ENCODE results near the gene BBS9.

BBS9 gene

GRCh38 chr7:33325754-33326484 is 196.6 kb downstream of the BBS9 start:
- H4K20me1 ChIP-seq (ENCODE audit: insufficient read depth, low read length), result no peaks in the 10 kb centered on the region
- H2AFZ ChIP-seq (ENCODE audit: low read depth, low read length), result no peak overlapping the region
- TF ChIP-seq EZH2phosphoT487 (IDR thresholded peaks at IDR 0.05; ENCODE audit: low read depth) (no peak), CTCF (IDR thresholded peaks at IDR 0.05; ENCODE audit: low read depth, low read length) (no peak)
- no peaks in the 10 kb centered on the region for H3K36me3 ChIP-seq (replicated peaks; ENCODE audit: low read depth, low read length)
- no peak overlapping the region for H3K27ac ChIP-seq (ENCODE audit: low read length)
- no peaks in the 10 kb centered on the region for H3K4me1 ChIP-seq (ENCODE audit: low read length)
- no peak overlapping the region for H3K4me2 ChIP-seq (ENCODE audit: low read length)
- no peaks in the 10 kb centered on the region for H3K9me3 ChIP-seq (ENCODE audit: insufficient read depth, low read length)
- no peak overlapping the region for H3K9ac ChIP-seq (ENCODE audit: low read length)
- no peak overlapping the region for H3K4me3 ChIP-seq (ENCODE audit: low read length)
- no peaks in the 10 kb centered on the region for H3K27me3 ChIP-seq (ENCODE audit: low read depth, low read length)
- H3K79me2 ChIP-seq (ENCODE audit: low read length), result no peaks in the 10 kb centered on the region

- Histone ChIP-seq H3K27ac (ENCODE audit: low read length) (no peak overlapping the region), H3K4me2 (ENCODE audit: low read length) (no peak overlapping the region), H3K4me1 (ENCODE audit: low read length) (no peaks in the 10 kb centered on the region), H3K9me3 (ENCODE audit: insufficient read depth, low read length) (no peaks in the 10 kb centered on the region), H3K27me3 (ENCODE audit: low read depth, low read length) (no peaks in the 10 kb centered on the region), H3K9ac (ENCODE audit: low read length) (no peak overlapping the region), H3K36me3 (replicated peaks; ENCODE audit: low read depth, low read length) (no peaks in the 10 kb centered on the region), H3K4me3 (ENCODE audit: low read length) (no peak overlapping the region), H2AFZ (ENCODE audit: low read depth, low read length) (no peak overlapping the region), H3K79me2 (ENCODE audit: low read length) (no peaks in the 10 kb centered on the region), H4K20me1 (ENCODE audit: insufficient read depth, low read length) (no peaks in the 10 kb centered on the region)
- TF ChIP-seq CTCF (IDR thresholded peaks at IDR 0.05; ENCODE audit: low read depth, low read length), result no peak
- TF ChIP-seq EZH2phosphoT487 (IDR thresholded peaks at IDR 0.05; ENCODE audit: low read depth), result no peak
Measured at GRCh38 chr7:33326485-33326848, 197.1 kb downstream of the BBS9 start.

GRCh38 chr7:33327427-33327826 is 198.1 kb downstream of the BBS9 start:
- TF ChIP-seq CTCF (IDR thresholded peaks at IDR 0.05; ENCODE audit: low read depth, low read length), result no peak
- TF ChIP-seq EZH2phosphoT487 (IDR thresholded peaks at IDR 0.05; ENCODE audit: low read depth), result no peak
- H3K4me3 ChIP-seq (ENCODE audit: low read length), result no peak overlapping the region
- no peaks in the 10 kb centered on the region for H3K9me3 ChIP-seq (ENCODE audit: insufficient read depth, low read length)
- no peaks in the 10 kb centered on the region for H3K27me3 ChIP-seq (ENCODE audit: low read depth, low read length)
- no peaks in the 10 kb centered on the region for H3K79me2 ChIP-seq (ENCODE audit: low read length)
- no peaks in the 10 kb centered on the region for H3K4me1 ChIP-seq (ENCODE audit: low read length)
- no peaks in the 10 kb centered on the region for H4K20me1 ChIP-seq (ENCODE audit: insufficient read depth, low read length)
- no peak overlapping the region for H3K4me2 ChIP-seq (ENCODE audit: low read length)
- no peaks in the 10 kb centered on the region for H3K36me3 ChIP-seq (replicated peaks; ENCODE audit: low read depth, low read length)
- no peak overlapping the region for H3K27ac ChIP-seq (ENCODE audit: low read length)
- H3K9ac ChIP-seq (ENCODE audit: low read length), result no peak overlapping the region
- H2AFZ ChIP-seq (ENCODE audit: low read depth, low read length), result no peak overlapping the region

- TF ChIP-seq CTCF (IDR thresholded peaks at IDR 0.05; ENCODE audit: low read depth, low read length) (peak; percentile 56), EZH2phosphoT487 (IDR thresholded peaks at IDR 0.05; ENCODE audit: low read depth) (no peak)
- Histone ChIP-seq H3K4me3 (ENCODE audit: low read length) (no peak overlapping the region), H3K27me3 (ENCODE audit: low read depth, low read length) (no peaks in the 10 kb centered on the region), H3K9ac (ENCODE audit: low read length) (no peak overlapping the region), H3K79me2 (ENCODE audit: low read length) (no peaks in the 10 kb centered on the region), H3K4me2 (ENCODE audit: low read length) (no peak overlapping the region), H3K27ac (ENCODE audit: low read length) (no peak overlapping the region), H3K9me3 (ENCODE audit: insufficient read depth, low read length) (no peaks in the 10 kb centered on the region), H3K36me3 (replicated peaks; ENCODE audit: low read depth, low read length) (peaks cover 4% of the 10 kb centered on the region), H3K4me1 (ENCODE audit: low read length) (peaks cover 18% of the 10 kb centered on the region; the same call in 1 of the 2 replicates), H4K20me1 (ENCODE audit: insufficient read depth, low read length) (no peaks in the 10 kb centered on the region), H2AFZ (ENCODE audit: low read depth, low read length) (no peak overlapping the region)
Measured at GRCh38 chr7:33334349-33334748, 205.0 kb downstream of the BBS9 start.

Measured in OCI-LY3 (cell line).